Measurements from ENCODE around the gene PM20D1.
"Not testable (repeated sequence)": the region's sequence is repeated elsewhere in the genome, so short reads cannot be mapped to it uniquely, and the experiment has no call there.

The PM20D1 gene

DNA sequence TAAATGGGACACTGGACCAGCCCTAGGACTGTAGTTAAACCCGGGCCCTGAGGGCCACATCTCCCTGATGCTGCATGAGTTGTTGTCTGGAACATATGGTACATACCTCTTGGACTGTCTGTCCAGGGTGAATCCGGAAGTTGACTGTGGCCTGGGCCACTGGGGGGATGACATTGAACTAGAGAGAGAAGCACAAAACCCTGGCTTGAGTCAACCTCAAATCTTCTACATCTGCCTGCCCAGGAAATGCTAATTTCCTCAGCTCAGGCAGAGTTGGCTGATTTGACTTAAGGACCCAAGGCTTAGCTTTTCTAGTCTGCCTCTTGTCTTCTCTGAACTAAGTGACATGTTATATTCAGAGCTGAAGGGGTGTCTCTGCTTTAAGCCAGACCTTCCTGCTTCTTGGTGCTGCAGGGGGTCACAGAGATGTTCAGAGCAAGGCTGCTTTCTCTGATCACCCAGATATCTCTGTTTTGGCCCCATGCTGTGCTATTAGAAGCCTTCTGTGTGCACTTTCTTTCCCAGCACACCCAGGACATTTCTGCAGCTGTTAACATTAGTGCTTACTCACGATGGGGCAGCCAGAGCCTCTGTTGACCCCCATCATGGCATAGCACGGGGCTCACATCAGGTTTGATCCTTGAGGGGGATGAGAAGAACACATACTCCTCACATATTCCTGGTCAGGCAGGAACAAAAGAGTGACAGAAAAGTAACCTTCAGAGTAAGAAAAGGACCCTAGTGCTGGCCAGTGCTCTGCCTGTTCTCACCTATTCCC lies 9.6 kb downstream of the PM20D1 start:
- DNase-seq: no peak

DNA sequence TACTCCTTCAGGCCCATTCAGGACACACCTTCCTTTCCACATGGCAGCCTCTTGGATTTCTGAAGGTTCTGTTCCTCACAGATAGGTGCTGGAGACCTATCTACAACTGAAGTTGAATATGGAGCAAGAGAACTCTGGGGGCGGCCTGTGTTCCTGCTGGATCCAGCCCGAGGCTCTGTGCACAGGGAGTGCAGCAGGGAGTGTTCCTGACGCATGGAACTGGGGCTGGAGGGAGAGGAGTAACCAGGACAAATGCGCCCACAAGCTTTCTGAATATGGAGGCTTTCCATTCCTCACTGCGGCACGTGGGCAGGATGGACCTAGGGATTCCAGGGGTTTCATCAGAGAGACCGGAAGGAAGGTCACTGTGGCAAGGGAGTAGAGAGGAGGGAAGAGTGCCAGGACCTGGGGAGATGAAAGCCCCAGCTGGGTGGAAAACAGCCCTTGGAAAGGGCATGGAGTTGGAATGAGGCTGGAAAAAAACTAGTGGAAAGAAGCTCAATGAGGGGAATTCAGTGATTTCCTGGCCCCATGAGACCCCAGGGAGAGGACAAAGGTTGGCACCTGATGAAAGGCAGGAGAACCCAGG lies 12.5 kb downstream of the PM20D1 start:
- no peak for DNase-seq

DNA sequence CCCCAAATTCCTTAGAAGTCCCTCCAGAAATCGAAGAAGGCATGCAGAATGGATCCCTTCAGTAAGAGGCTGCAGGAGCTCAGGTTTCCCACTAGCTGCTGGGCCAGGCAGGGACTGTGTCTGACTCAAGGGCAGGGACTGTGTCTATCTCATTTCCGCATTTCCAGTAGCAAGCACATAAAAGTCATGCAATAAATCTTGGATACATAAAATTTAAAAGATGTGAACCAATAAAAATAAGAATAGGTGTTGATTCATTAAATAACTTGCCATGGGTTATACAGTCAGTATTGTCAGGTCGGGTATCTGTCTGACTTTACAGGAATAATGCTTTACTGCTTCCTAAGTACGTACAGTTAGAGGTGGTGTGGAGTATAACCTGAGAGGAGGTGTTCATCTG lies 15.2 kb downstream of the PM20D1 start:
- DNase-seq: no peak

DNA sequence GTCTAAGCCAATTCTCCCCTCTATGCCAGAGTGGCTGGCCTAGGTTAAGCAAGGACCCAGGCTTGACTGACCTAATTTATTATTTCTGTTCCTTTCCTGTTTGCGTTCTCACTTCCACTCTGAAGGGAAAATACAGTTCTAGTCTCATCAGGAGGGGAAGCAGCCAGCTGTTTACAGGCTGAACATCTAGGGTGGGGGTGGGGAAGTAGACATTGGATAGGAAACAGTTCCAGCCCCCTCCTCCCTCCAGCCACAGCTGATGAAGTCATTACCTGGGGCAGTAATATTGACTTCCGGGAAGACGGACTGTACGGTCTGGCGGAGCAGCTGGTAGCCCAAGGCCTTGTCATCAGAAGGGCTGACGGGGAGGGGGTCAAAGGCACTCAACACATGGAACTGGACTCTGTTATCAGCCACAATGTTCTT lies 17.6 kb downstream of the PM20D1 start:
- DNase-seq: no peak

DNA sequence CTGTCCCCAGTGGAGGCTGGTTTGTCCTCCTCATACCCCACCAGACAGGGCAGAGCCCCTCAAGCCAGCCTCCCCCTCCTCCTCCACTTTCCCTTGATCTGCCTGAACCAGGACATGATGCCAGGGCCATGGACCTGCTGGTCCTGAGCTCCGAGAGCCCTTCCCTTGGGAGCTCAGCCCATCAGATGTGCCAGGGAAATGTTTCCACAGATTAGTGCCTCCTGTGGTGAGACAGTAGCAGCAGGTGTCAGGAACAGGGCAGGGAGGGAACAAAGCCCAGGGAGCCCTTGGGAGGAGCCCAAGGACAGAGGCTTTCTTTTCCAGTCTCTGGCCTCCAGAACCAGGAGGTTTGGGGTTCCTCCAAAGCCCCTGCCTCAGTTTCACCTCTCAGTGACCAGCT lies 22.3 kb downstream of the PM20D1 start:
- no peak for DNase-seq

DNA sequence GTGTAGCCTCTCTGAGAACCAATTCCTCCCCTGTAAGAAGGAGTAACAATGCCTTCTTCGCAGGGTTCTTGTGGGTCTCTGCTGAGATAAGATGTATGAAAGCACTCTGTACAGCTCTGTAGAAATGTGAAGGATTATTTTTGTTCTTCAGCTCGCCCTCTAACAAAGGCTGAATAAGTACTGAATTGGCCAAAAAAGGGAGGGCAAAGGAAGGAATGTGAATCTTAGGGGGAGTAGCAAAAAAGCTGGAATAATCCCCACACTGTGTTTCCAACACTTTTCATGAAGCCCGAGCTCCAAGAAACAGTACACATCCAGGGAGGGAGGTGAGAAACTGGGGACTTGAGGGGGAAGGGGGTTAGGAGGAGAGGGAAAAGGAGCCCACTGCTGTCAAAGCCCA lies 22.9 kb downstream of the PM20D1 start:
- no peak for DNase-seq

DNA sequence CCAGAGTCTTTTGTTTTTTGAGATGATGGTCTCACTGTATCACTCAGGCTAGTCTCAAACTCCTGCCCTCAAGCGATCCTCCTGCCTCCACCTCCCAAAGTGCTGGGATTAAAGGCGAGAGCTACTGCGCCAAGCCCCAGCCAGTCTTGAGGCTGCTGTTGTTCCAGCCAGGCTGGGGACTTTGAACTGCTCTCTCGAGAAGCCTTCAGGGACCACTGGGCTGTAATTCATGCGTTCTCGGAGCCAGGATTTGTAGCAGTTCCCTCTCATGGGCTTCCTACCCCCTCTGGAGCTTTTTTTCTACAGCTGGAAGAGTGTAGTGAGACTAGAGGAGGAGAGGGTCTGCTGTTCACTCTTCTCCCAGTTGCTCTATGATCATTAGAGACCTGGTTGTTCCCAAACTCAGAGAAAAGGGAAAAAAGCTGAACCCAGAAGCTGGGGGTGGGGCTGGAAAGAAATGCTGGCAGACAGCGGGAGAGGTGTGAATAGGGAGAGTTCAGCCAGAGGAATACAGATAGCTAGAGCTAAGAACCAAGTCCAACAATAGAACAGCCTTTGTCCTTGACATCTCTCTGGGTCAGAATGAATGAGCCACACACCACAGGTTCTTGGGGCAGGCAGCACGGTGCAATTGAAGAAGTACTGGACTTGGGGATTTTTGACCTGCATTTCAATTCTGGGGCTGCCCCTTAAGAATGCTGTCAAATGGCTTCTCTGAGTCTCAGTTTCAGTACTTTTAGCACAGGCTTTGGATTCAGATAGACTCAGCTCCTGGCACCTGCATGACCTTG lies 23.7 kb downstream of the PM20D1 start:
- no peak for DNase-seq

DNA sequence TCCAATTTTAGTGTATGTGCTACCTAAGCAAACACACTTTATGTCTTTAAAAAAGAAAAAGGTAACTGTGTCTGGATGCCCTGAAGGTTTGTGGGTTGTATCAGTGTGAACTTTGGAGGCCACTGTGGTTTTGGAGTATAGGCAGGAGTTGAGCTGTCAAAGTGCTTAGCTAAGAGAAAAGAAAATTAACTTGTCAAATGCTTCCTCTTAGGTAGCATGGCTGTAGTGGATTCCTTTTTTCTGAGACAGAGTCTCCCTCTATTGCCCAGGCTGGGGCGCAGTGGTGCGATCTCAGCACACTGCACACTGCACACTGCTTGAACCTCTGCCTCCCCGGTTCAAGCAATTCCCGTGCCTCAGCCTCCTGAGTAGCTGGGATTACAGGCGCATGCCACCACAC lies 25.8 kb downstream of the PM20D1 start:
- DNase-seq: no peak

DNA sequence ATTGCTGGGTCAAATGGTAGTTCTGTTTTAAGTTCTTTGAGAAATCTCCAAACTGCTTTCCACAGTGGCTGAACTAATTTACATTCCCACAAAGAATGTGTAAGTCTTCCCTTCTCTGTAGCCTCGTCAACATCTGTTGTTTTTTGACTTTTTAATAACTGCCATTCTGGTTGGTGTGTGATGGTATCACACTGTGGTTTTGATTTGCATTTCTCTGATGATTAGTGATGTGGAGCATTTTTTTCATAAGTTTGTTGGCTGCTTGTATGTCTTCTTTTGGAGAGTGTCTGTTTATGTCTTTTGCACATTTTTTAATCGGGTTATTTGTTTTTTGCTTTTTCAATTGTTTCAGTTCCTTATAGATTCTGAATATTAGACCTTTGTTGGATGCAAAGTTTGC lies 26.7 kb downstream of the PM20D1 start:
- DNase-seq: not testable (repeated sequence)

DNA sequence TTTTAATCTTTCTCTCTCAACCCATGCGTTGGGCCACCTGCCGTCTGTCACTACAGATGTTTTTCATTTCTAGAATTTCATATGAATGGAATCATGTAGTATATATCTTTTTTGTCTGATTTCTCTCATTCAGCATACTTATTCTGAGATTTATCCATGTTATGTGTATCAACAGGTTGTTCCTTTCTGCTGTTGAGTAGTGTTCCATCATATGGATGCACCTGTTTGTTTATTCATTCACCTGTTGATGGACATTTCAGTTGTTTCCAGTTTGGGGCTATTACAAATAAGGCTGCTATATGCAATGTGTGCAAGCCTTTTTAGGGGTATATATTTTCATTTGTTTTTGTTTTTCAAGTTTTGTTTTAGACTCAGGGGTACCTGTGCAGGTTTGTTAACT lies 27.5 kb downstream of the PM20D1 start:
- no peak for DNase-seq

DNA sequence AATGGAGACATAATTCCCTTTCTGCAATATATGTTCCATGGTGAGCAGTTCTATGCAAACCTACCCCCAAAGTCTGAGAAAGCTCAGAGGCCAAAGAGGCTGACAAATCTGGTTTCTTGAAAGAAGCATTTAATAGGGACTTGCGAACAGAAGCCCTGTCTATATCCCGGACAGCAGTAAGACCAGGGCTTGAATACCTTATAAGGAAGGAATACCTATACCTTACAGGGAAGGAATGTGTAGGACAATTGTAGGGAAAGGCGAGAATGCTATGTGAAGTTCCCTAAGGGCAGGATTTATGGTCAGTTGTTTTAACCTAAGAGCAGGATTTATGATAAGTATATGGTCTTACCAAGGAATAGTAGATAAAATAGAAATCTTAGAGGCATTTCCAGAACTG lies 31.9 kb downstream of the PM20D1 start:
- no peak for DNase-seq

DNA sequence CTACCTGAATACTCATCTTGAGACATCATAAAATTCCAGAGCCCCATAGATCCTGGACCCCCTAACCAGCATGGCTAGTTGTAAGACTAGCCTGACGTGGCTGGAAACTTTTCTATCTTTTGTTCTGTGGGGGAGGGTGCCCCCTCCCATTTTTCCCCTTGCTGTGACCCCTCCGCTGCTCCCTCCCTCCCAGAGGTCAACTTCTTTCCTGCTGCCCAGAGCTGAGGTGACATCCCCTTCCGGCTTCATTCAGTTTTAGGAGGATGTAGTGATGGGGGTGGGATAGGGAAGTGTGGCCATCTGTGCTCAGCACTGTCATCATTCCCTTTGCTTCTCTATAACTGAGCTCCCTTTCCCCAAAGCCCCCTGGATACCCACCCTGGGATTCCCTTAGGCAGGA lies 32.6 kb downstream of the PM20D1 start:
- no peak for DNase-seq

DNA sequence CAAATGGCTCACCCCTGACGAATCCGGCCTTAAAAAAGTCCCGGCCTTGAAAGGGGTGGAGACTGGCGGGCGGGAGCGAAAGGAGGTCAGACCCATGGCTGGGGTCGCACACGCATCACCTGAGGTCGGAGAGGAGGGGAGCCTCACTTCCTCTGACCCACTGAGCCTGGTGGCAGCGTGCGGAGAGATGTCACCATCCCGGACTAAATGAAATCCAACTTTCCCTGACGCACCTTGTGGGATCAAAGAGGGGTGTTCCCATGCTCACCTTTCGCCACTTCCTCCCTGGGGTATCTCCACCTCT lies 36.2 kb downstream of the PM20D1 start:
- no peak for DNase-seq

DNA sequence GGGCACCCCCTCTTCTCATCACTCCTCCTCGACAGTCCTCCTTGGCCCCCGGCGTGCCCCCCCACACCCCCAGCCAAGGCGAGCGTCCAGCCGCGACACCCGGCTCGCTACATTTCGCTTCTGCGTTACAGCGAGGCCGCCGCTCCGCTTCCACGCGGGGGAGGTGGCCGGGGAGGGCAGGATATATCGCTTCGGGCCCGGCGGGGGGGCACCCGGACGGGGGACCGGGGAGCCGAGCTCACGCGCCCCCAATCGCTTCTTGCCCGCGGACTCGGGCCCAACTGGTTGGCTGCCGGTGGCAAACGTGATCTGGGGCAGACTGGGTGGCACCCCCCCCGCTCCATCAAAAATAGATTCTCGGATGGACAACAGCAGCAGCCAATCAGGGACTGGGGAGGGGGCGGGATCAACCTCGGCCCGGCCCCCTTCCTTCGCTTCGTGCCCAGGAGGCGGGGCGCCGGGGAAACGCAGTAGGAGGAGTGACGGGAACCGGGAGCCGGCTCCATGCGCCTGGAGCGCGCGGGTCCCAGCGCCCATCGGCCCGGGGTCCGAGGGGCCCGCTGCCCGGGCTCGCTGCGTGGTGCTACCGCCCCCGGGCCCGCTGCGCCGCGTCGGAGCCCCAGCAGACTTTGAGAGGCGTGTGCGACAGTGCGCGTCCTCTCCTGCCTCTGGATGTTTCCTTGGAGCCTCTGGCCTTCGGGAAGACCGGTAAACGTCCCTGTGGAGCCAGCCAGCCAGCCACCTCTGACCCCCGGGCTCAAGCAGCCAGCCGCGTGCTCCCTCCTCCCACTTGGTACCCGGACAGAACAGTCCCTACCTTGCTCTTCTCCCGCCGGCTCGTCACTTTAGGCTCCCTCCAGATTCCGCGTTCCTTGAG lies 36.8 kb downstream of the PM20D1 start, which contains the start of gene SLC41A1:
SLC41A1 (minus strand) TSS at position 321 of the 877 bp plus-strand sequence. CDS start 2,757 bp downstream, outside the sequence.
- peak; percentile 67 for DNase-seq

DNA sequence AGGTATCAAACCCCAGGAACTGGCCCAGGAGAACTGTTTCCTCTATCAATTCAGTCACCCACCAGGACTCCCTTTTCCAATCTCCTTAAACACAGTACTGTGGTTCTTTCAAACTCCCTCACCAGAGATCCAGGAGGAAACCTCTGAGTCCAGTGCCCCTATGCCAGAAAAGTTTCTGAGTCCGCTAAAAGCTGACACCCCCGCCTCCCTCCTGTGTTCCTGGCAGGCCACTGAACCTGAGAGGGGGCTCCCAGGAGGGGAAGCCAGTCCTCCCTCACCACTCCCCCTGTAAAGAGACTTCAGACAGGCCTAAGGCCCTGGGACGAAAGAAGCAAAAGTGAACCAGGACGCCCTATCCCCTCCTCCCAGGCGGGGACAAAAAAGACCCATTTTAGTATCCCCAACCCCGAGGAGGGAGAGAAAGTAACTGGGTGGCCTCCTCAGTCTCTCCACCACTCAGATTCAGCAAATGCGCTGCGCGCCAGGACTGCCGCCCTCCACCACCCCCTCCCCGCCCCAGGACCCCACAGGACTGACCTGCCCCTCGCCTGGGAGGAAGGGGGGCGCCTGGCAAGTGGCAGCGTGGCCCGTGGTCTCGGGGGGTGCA lies 37.6 kb downstream of the PM20D1 start:
- DNase-seq: no peak

DNA sequence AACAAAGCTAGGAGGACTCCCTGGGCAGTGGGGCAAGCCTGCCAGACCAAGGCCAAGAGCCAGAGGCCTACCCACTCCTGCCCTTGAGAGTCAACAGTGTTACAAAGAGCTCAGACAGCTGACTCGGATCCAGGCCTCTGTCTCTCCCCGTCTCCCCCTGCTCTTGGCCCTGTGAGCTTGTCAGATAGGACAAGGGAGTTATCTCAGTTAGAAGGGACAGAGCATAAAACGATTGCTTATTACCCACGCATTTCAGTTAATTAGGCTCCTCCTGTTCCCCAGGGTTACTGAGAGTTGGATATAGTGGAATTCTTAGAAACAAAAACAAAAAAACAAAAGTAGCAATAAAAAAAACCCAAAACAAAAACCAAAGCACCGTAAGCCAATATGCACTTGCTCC lies 38.3 kb downstream of the PM20D1 start:
- no peak for DNase-seq

DNA sequence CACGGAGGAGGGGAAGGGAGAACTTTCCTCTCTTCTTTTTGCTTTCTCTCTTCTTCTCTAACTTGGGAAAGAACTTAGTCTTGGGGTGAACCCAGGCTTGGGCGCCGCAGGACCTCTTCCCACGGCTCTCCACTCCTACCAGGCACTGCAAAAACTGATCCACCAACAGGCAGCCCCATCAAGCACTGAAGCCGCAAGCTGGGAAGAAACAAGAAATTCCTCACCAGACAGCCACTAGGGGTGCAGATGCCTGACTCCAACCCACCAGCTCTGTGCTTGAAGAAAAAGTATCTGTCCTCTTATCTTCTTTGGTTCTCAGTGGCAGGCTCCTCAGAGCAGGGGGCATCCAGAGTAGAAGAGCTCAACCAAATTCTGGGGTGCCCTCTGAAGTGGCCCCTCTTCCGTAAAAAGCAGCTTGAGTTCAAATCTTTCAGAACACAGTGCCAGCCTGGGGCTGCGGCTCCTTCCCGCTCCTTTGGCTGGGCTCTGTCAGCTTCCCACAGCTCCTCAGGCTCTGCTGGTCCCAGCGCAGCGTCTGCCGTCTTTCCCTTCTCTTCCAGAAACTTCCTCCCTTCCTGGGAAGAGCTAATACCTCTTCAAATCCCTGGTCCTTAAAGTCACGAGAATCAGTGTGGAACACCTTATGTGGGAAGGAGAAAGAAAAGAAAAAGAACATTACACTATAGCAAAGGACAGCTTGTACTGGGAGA lies 39.3 kb downstream of the PM20D1 start:
- DNase-seq: no peak

DNA sequence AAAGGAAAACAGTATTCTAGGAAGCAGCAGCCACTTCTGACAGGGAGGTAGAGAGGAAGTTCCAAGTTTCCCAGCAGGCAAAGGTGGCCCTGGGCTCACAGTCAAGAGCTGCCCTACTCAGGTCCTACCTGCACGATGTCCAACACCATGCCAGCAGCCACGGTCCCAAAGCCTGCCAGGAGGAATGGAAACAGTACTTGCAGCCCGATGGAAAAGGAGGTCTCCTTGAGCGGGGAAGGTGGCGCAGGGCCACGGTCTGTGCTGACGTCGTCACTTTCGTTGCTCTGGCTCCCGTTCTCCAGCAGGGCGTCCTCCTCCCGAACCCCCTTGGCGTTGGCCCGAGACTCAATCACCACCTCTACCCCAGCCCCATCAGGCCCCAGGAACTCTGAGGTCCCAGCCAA lies 40.0 kb downstream of the PM20D1 start:
- no peak for DNase-seq

DNA sequence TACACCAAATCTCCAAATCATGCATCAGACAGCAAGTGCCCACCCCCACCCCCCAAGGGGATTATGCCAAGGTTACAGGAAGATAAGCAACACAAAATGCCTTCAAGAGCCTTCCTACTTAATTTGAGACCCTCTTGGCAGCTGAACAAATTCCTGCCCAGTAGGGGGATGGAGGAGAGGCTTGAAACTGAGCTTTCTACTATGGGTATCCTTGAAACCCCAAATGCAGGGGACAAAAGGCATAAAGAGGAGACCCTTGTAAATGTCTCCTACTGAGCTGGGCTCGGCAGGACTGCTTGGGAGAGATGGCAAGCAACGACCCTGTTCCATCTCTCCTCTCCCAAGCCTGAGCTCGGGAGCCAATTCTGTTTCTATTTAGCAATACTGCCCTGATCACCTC lies 40.5 kb downstream of the PM20D1 start:
- no peak for DNase-seq

DNA sequence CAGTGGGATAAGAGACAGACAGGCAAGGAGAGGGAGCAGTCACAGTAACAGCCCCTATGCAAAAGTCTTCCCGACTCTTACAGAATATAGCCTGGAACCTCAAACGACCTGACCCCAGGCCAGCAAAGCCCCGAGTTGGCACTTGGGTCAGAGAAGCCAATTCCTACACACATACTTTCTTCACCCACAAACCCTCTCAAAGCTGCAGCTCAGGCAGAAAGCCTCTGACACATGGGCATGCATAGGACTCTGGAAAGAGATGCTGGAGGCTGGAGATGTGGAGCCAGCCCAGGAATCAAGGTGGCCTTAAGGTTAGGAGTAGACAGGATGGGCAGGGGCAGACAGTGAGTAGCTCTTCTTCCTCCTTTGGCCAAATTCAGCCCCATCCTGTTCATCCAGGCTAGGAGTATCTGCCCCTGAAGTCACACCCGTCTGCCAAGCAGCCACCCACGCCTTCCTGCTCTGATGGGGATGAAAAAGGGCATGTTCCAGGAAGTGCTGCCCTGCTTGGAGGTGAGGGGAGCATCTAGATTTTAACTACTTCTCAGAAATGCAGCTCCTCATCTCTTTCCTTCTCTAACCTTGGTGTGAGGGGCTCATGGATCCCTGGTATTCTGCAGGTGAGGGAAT lies 44.7 kb downstream of the PM20D1 start:
- no peak for DNase-seq

DNA sequence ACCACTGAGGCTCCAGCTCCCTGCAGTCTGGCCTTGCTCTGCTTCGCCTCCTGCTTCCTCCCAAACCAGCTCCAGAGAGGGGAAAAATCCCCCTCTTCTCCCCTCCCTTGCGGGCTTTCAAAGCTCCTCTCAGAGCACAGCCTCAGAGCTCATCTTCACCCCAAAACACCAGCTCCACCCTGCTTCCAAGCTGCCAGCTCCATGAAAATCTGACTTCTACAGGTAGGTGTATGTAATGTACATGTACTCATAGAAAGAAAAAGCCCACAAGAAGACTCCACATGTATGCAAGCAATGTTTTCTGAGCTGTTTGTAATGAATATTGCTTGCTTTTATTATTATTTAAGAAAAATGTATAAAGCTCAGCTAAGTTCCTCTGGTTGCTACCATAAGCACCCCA lies 45.3 kb downstream of the PM20D1 start:
- DNase-seq: no peak

DNA sequence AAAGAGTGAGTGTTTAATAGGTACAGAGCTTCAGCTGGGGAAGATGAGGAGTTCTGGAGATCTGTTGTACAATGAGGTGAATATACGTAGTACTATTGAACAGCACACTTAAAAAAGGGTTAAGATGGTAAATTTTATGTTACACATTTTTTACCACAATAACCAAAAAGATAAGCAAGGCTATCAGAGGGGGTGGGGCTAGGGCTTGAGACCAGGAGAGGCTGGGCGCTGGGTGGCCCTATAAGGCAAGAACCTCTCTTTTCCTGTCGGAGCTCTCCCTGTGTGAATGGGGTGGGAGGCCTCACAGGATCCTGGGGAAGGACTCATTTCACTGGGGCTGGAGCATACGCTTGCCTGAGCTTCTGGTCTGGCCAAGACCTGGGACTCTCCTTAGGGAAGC lies 45.9 kb downstream of the PM20D1 start:
- DNase-seq: no peak

Data from SHP77 treated with DMSO at 0.1 percent for 48 hours (cell line).